Stimulated activated naive CD8-positive, alpha-beta T cell treated with anti-CD3 and anti-CD28 coated beads, Interleukin-15, Interleukin-2, amounts not matched to agents 100 ng/mL and 50 ng/mL, for 24 hours (primary cell): ENCODE data around the gene CLIC5.

Source experiments
- H3K27ac Mint-ChIP-seq: one replicate; pipeline ENCODE4 v1.8.0; 2021; ENCODE audit warnings: mild to moderate bottlenecking, mixed read lengths
- H3K27me3 Mint-ChIP-seq: one replicate; pipeline ENCODE4 v1.8.0; 2021; ENCODE audit warnings: mixed read lengths
- H3K36me3 Mint-ChIP-seq: one replicate; pipeline ENCODE4 v1.8.0; 2021; ENCODE audit warnings: low read depth, mixed read lengths
- H3K4me1 Mint-ChIP-seq: one replicate; pipeline ENCODE4 v1.8.0; 2021; ENCODE audit warnings: low read depth, mixed read lengths
- H3K4me3 Mint-ChIP-seq: one replicate; pipeline ENCODE4 v1.8.0; 2021; ENCODE audit warnings: mild to moderate bottlenecking, mixed read lengths
- H3K9me3 Mint-ChIP-seq: one replicate; pipeline ENCODE4 v1.8.0; 2021; ENCODE audit warnings: mixed read lengths

Gene CLIC5

DNA sequence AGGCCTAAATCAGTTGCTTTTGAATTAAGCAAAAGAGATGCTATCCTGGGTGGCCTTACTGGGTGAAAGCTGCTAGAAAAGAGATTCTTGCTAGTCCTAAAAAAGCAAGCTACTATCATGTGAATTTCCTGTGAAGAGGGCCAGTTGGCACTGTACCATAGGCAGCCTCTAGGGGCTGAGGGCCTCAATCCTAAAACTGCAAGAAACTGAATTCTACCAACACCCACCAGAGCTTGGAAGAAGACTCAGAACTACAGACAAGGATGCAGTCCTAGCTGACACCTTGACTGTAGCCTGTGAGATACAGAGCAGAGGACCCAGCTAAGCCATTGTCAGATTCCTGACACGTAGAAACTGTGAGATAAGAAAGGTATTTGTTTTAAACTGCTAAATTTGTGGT lies 24.5 kb downstream of the CLIC5 start:
- H3K4me1 Mint-ChIP-seq = peaks cover 10% of the 10 kb centered on the region
- H3K4me3 Mint-ChIP-seq = no peak overlapping the region
- no peaks in the 10 kb centered on the region for H3K9me3 Mint-ChIP-seq
- no peaks in the 10 kb centered on the region for H3K27me3 Mint-ChIP-seq
- H3K27ac Mint-ChIP-seq = no peak overlapping the region
- H3K36me3 Mint-ChIP-seq = no peaks in the 10 kb centered on the region

DNA sequence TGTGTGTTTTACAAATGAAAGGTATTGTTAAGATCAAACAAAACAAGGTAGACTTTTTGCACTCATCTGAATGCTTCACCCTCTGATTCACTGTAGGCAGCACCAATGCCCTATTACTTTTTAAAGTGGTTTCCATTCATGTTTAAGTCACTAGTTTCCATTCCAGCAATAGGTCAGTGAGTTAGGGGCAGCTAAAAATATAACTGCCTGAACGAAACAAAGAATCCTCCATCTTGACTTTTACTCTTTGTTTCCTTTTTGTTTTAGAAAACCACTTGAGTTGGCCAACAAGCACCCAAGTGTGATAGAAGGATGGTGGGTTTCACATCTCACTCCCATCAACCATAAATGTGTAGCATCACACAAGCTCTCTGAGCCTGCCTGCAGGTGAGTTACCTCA lies 25.5 kb downstream of the CLIC5 start:
- no peak overlapping the region for H3K4me3 Mint-ChIP-seq
- H3K27ac Mint-ChIP-seq = peak overlapping the region; percentile 11
- no peaks in the 10 kb centered on the region for H3K27me3 Mint-ChIP-seq
- no peaks in the 10 kb centered on the region for H3K9me3 Mint-ChIP-seq
- H3K36me3 Mint-ChIP-seq = no peaks in the 10 kb centered on the region
- H3K4me1 Mint-ChIP-seq = peaks cover 10% of the 10 kb centered on the region

DNA sequence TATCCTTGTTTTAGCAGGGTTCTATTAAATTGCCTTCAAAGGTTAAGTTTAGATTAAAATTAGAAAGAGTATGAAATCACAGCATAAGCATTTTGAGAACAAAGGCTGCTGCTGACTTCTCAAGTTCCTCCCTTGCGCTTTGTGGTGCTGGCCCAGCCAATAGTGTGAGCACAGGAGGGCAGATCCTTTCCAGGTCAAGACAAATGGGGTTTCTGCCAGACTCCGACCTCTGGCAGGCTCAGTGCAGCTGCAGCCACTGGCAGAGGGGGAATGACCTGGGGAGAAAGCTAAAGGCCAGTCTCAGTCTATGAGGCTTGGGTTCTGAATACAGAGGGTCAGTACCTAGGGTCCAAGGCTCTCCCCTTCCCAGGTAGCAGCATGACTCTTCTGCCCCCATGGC lies 27.0 kb downstream of the CLIC5 start:
- Mint-ChIP-seq H3K9me3 (no peaks in the 10 kb centered on the region), H3K27me3 (no peaks in the 10 kb centered on the region), H3K4me1 (peaks cover 10% of the 10 kb centered on the region), H3K27ac (no peak overlapping the region), H3K4me3 (no peak overlapping the region), H3K36me3 (no peaks in the 10 kb centered on the region)

DNA sequence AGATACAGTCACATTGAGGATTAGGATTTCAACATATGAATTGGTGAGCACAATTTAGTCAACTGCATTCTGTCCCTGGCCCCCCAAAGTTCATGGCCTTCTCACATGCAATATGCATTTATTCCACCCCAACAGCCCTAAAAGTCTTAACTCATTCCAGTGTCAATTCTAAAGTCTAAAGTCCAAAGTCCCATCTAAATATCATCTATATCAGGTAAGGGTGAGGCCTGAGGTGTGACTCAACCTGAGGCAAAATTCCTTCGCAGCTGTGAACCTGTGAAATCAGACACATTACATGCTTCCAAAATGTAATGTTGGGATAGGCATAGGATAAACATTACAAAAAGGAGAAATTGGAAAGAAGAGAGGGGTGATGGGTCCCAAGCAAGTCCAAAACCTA lies 27.8 kb downstream of the CLIC5 start:
- H3K9me3 Mint-ChIP-seq = no peaks in the 10 kb centered on the region
- no peak overlapping the region for H3K4me3 Mint-ChIP-seq
- H3K27ac Mint-ChIP-seq = no peak overlapping the region
- H3K36me3 Mint-ChIP-seq = no peaks in the 10 kb centered on the region
- H3K27me3 Mint-ChIP-seq = no peaks in the 10 kb centered on the region
- H3K4me1 Mint-ChIP-seq = peaks cover 10% of the 10 kb centered on the region

DNA sequence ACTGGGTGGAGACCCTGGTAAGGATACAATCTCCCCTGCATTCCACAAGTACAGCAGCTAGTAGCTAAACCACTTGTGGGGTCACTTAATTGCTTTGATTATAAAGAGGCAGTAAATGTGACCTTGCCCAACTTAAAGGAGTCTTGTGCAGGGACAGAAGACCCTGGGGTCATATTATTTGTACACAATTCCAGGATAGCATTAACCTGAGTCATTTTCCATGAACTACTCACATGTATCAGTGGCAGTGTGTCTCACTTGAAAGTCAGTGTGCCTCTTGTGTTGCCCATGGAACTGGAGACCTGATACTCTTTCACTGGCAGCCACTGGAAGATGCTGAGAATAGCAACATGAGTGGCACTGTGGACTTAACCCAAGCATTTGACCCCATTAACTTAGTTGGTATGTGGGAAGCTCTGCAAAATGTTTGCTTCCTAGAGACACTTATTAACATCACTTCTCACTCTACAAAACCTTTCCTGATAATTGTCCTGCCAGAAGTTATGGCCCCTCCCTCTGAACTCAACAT lies 28.9 kb downstream of the CLIC5 start:
- no peaks in the 10 kb centered on the region for H3K36me3 Mint-ChIP-seq
- peaks cover 10% of the 10 kb centered on the region for H3K4me1 Mint-ChIP-seq
- no peaks in the 10 kb centered on the region for H3K9me3 Mint-ChIP-seq
- no peak overlapping the region for H3K4me3 Mint-ChIP-seq
- H3K27me3 Mint-ChIP-seq = no peaks in the 10 kb centered on the region
- H3K27ac Mint-ChIP-seq = no peak overlapping the region

DNA sequence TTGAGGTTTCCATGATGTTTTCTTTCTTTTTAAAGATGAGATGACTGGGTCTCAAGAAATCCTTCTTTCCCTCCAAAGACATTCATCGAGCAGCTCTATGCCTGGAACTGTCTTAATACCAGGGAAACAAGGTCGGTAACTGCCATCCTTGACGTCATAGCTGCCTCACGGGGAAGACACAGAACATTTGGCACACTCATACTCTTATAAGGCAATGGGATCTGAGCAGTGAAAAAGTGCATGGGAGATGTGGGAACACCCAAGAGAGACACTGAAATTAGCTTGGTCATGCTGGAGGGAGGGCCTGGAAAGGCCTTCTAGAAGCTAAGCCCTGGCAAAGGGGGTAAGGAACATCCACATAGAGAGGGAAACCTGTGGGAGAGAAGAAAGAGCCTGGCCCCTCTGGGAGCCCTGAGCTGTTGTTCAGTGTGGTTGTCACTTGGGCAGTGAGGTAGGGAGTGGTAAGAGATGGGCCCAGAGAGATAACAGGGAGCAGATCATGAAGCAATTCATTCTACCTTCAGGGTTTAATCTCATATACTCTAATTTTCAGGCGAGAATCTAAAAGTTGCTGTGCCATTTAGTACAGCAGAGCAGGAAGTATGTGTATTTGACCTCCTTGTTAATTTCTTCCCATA lies 30.8 kb downstream of the CLIC5 start:
- Mint-ChIP-seq H3K4me3 (no peak overlapping the region), H3K4me1 (peaks cover 3% of the 10 kb centered on the region), H3K27ac (no peak overlapping the region), H3K9me3 (no peaks in the 10 kb centered on the region), H3K36me3 (no peaks in the 10 kb centered on the region), H3K27me3 (no peaks in the 10 kb centered on the region)

DNA sequence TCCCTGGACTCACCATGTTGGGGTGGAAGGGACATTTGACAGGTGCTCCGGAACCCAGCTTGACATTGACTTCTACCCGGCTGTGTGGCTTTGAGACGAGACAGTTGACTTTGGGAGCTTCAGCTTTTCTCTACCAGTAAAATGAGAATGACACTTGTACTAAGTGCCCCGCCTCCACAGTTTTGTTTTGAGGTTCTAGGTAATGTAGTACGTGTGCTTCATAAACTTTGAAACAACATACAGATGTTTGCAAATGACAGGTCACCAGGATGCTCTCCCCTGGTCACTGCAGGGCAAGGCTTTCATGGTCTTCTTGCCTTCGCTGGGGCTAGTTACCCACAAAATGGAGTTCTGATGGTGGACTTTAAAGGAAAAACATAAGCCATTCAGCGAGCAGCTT lies 31.3 kb downstream of the CLIC5 start:
- Mint-ChIP-seq H3K27ac (no peak overlapping the region), H3K4me1 (no peaks in the 10 kb centered on the region), H3K36me3 (no peaks in the 10 kb centered on the region), H3K4me3 (no peak overlapping the region), H3K9me3 (no peaks in the 10 kb centered on the region), H3K27me3 (no peaks in the 10 kb centered on the region)

DNA sequence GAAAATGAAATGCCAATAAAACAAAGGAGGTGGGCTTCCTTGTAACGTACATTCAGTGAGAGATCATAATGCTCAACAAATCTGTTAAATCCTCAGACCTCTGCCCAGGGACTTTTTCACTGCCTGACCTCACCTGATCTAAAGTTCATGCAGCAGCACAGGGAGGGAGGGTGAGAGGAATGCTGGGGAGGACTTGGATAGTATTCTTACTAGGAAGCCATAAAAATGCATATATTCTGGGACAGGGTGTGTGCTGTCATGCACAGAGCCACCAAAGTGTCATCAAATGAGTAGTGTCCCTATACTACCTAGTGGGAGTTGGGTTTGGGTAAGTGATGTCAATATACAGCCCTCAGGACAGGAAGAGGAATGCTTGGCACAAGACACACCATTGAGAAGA lies 32.6 kb downstream of the CLIC5 start:
- H3K27ac Mint-ChIP-seq = no peak overlapping the region
- H3K9me3 Mint-ChIP-seq = no peaks in the 10 kb centered on the region
- no peaks in the 10 kb centered on the region for H3K36me3 Mint-ChIP-seq
- no peak overlapping the region for H3K4me3 Mint-ChIP-seq
- H3K4me1 Mint-ChIP-seq = no peaks in the 10 kb centered on the region
- peaks cover under 1% of the 10 kb centered on the region for H3K27me3 Mint-ChIP-seq

DNA sequence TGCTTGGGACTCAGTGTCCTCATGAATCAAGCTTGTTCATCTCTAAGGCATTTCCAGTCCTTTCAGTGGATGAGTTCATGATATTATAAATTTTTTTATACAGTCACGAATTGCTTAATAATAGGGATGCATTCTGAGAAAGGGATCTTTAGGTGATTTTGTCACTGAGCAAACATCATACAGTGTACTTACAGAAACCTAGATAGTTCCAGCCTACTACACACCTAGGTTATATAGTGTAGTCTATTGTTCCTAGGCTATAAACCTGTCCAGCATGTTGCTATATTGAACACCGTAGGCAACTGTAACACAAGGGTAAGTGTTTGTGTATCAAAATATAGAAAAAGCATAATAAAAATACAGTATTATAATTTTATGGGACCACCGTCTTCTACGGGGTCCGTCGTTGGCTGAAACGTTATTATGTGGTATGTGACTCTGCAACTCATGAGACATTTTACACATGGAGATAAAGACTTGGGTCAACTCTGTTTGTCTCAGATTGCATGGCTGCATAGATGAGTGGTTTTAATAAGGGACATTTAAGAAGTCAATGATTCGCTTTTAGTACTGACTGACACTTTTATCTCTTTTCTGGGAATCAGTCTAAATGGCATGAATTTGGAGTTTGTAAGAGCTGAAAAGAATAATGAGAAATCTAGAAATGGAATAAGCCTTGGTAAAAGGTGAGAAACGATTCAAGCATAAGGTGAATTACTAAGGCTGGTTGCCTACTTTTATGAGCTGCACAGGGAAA lies 33.2 kb downstream of the CLIC5 start:
- no peak overlapping the region for H3K4me3 Mint-ChIP-seq
- H3K4me1 Mint-ChIP-seq = no peaks in the 10 kb centered on the region
- no peaks in the 10 kb centered on the region for H3K9me3 Mint-ChIP-seq
- no peaks in the 10 kb centered on the region for H3K36me3 Mint-ChIP-seq
- H3K27me3 Mint-ChIP-seq = peaks cover 7% of the 10 kb centered on the region
- H3K27ac Mint-ChIP-seq = no peak overlapping the region

DNA sequence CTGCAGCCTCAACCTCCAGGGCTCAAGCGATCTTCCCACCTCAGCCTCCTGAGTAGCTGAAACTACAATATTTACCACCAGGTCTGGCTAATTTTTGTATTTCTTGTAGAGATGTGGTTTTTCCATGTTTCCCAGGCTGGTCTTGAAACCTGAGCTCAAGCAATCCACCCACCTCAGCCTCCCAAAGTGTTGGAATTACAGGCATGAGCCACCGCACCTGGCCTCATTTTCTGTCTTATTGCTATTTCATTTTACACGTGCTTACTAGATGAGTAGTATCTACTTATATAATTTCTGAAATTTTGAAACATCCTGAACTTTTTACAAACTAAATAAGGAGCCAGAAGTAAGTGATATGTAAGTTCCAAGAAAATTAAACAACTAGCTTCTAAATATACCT lies 34.6 kb downstream of the CLIC5 start:
- Mint-ChIP-seq H3K27me3 (peaks cover 8% of the 10 kb centered on the region), H3K36me3 (no peaks in the 10 kb centered on the region), H3K9me3 (no peaks in the 10 kb centered on the region), H3K27ac (no peak overlapping the region), H3K4me3 (no peak overlapping the region), H3K4me1 (no peaks in the 10 kb centered on the region)

DNA sequence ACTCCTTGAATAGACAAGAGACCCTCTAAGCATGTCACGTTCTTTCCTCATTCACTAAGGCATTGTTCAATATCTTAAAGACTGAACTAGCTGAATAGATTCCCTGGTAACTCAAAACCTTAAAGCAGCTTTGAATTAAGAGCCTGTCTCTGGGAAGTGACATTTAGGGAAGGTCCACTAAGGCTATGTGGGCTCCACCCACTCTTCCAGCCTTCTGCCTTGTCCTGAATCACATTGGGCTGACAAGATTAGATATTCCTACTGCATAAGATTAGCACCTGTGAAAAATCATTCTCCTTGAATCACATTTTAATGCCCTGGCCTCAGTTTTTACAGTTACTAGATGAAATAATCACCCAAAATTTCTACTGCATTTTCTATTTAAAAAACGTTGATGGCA lies 36.3 kb downstream of the CLIC5 start:
- Mint-ChIP-seq H3K36me3 (no peaks in the 10 kb centered on the region), H3K4me1 (no peaks in the 10 kb centered on the region), H3K27ac (no peak overlapping the region), H3K4me3 (no peak overlapping the region), H3K27me3 (peaks cover 8% of the 10 kb centered on the region), H3K9me3 (no peaks in the 10 kb centered on the region)

DNA sequence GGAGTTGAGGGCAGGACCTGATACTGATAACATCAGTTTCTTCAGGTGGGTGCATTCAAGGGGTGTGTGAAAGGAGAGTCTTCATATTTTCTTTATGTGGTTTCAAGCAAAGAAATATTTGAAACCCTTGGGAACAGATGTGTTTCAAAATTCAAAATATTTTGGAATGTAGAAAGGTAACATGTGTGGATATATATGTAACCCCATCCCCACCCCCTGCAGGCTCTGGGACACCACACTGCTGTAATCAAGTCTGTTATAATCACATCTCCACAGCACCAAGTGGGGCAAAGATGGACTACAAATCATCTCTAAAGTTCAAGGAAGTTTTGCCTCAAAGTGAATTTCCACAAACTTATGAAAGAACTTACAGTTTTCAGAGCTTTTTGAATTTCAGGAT lies 41.1 kb downstream of the CLIC5 start:
- no peaks in the 10 kb centered on the region for H3K9me3 Mint-ChIP-seq
- H3K4me3 Mint-ChIP-seq = no peak overlapping the region
- H3K27me3 Mint-ChIP-seq = peaks cover 8% of the 10 kb centered on the region
- peaks cover 12% of the 10 kb centered on the region for H3K4me1 Mint-ChIP-seq
- H3K27ac Mint-ChIP-seq = no peak overlapping the region
- H3K36me3 Mint-ChIP-seq = no peaks in the 10 kb centered on the region

DNA sequence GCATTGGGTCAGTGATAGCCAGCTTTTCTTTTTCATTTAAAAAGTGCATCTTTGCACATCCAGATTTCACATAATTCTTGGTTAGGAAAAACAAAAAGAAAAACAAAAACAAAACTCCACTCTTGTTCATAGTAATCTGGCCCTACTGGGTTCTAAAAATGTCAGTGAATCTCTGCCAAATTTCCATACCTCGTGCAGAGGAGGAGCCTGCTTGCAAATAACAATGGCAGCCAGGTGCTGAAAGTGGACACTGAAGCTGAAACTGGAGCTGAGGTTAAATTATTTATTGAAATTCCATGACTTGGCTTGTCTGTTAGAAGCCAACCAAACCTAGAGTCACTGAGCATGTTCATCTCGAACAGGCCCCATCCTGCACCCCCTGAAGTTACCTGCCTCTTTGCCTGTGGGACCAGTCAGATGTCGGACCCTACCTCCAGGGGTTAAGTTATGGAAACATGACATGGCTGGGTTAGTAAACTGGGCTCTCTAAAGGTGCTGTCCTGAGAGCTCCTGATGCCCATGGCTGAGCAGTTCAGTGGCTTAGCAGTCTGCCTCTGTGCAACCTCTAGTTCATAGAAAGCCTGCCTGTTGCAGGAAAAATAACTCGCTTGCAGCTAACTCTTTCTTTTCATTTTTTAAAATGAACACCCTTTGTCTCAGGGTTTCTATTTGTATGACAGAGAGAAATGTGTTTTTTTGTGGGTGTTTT lies 42.7 kb downstream of the CLIC5 start:
- H3K9me3 Mint-ChIP-seq = no peaks in the 10 kb centered on the region
- no peak overlapping the region for H3K4me3 Mint-ChIP-seq
- H3K27me3 Mint-ChIP-seq = peaks cover 6% of the 10 kb centered on the region

DNA sequence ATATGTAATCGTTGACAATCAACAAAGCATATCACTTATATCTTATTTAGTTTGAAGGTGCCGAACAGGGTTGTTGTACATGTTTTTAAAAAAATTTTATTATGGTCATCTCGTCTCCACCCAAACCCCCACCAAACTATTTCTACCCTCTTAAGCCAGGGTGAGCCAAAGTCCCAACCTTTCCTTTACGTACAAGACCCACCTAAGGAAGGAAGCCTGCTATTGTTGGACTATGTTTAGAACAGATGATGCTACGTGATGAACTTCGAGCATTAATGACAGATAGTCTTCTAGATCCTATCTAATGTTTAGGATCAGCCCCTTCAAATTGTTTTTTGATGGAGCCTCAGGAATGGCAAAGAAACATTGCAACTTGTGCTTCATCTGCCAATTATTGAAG lies 44.4 kb downstream of the CLIC5 start:
- H3K27ac Mint-ChIP-seq = no peak overlapping the region
- peaks cover 12% of the 10 kb centered on the region for H3K4me1 Mint-ChIP-seq
- no peaks in the 10 kb centered on the region for H3K36me3 Mint-ChIP-seq
- no peaks in the 10 kb centered on the region for H3K9me3 Mint-ChIP-seq
- H3K27me3 Mint-ChIP-seq = no peaks in the 10 kb centered on the region
- H3K4me3 Mint-ChIP-seq = no peak overlapping the region

More for the DNA sequence above, 42.7 kb downstream of the CLIC5 start:
- H3K27ac Mint-ChIP-seq = no peak overlapping the region
- peaks cover 12% of the 10 kb centered on the region for H3K4me1 Mint-ChIP-seq
- H3K36me3 Mint-ChIP-seq = no peaks in the 10 kb centered on the region

DNA sequence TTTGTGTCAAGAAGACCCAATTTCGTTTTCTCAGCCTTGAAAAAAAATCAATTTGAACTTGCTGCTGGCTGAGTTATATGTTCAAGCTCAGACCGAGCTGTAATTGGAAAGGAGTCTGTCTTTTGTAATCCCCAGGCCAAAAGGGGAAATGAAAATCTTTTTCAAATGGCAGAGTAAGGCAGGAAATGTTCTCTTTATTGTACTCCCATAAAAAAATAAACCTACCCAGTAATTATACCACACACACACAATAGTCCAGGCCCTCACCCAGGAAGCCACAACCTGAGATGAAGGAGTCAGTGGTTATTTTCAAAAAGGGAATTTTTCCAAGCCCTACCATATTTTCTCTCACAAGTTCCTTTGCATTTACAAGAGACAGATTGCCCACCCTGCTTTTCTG lies 45.3 kb downstream of the CLIC5 start:
- peaks cover 12% of the 10 kb centered on the region for H3K4me1 Mint-ChIP-seq
- peak overlapping the region; percentile 57 for H3K27ac Mint-ChIP-seq
- no peak overlapping the region for H3K4me3 Mint-ChIP-seq
- H3K36me3 Mint-ChIP-seq = no peaks in the 10 kb centered on the region
- no peaks in the 10 kb centered on the region for H3K9me3 Mint-ChIP-seq
- H3K27me3 Mint-ChIP-seq = no peaks in the 10 kb centered on the region
